ENCODE data around the gene CDC25C.

The CDC25C gene

DNA sequence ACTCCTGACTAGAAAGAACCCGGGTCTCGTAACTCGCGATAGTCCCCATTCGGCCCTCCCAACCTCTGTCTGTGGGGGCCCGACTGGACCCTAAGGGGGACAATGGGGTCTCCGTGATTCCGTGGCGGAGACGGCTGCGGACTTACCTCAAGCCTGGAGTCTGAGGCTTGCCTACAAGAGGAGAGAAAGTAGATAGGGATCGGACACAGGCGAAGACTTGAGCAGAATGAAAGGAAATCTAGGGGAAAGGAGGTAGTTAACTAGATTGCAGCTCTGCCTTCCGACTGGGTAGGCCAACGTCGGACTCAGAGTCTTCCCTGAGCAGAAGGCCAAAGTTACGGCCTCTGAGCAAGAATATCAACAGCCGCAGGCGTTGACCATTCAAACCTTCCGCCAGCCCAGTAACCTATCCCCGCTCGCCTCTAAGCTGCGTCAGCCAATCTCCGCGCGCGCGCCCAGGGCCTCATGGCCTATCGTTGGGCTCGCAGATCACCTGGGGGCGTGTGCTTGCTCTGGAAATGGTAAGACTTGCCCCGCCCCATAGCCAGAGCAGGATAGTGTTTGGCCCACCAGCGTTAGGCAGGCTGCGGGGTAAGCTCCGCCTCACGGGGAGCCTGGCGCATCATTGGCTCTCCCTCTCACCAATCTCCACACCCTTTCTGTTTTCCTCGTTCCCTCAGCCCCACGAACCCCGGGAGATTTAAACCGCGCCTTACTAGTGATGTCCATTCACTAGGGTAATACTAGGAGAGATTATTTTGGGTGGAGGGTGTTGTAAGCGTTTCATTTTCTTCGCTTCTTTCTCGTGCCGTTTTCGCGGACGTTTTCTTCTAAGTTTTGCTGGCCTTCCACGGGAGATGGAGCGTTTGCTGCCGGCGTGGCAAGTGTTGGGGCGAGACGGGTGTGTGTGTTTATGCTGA, at the start of gene CDC25C:
Gene CDC25C, minus strand, starts transcription at position 356 of the 920 bp plus-strand sequence. CDS start 624 bp downstream, outside the sequence.
- Histone ChIP-seq H3K9me3 (ENCODE audit: control insufficient read depth, insufficient read depth, low read depth, low read length) (no peaks in the 10 kb centered on the region), H3K27ac (ENCODE audit: low read depth, low read length) (peak within 1 kb of the TSS; percentile 47; the same call in 1 of the 2 replicates), H3K4me3 (ENCODE audit: low read depth, low read length) (peak within 1 kb of the TSS; percentile 72), H3K4me1 (ENCODE audit: control insufficient read depth, insufficient read depth, low read length) (0 out of 2 replicates have a peak, but pooled peaks cover under 1% of the 10 kb centered on the region), H3K27me3 (ENCODE audit: control insufficient read depth, insufficient read depth, low read length) (no peaks in the 10 kb centered on the region), H3K36me3 (ENCODE audit: control insufficient read depth, insufficient read depth, low read length) (peaks cover 12% of the 10 kb centered on the region), H3K9ac (ENCODE audit: low read length) (peak within 1 kb of the TSS; percentile 81)

DNA sequence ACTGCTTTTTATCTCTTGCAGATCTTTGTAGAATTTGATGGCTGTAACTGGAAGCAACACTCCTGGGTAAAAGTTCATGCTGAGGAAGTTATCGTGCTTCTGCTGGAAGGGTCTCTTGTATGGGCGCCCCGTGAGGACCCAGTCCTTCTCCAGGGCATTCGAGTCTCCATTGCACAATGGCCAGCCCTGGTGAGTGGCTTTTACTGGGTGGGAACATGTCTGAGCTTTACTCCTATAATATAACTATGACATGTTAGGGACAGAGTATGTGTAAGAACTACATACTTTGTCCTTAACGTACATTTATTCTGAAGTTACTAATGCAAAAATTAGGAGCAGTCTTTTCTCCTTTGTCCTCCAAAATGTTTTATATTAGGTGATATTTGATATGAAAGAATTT, 41.0 kb upstream of the CDC25C start:
- Histone ChIP-seq H3K36me3 (ENCODE audit: control insufficient read depth, insufficient read depth, low read length) (peaks cover 40% of the 10 kb centered on the region), H3K27me3 (ENCODE audit: control insufficient read depth, insufficient read depth, low read length) (no peaks in the 10 kb centered on the region), H3K9me3 (ENCODE audit: control insufficient read depth, insufficient read depth, low read depth, low read length) (no peaks in the 10 kb centered on the region), H3K9ac (ENCODE audit: low read length) (no peak overlapping the region), H3K4me3 (ENCODE audit: low read depth, low read length) (no peak overlapping the region), H3K4me1 (ENCODE audit: control insufficient read depth, insufficient read depth, low read length) (no peaks in the 10 kb centered on the region), H3K27ac (ENCODE audit: low read depth, low read length) (peak overlapping the region; percentile 56; the same call in 1 of the 2 replicates)

DNA sequence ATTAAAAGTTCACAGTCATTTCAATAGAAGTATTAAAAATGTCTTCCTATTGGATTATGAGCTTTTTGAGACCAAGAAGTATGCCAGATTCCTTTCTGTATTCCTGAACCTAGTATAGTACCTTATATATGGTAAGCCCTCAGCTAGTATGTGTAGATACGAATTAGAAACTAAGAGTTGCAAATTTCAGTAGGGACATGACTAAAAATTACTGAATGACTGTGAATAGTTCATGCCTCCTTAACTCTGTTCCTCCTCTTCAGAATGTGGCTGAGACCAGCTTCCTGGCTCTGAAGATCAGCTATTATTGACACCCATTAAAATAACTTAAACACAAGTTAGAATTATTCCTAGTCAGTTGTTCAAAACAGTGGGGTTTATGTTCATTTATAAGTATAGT, 40.6 kb upstream of the CDC25C start:
- Histone ChIP-seq H3K9me3 (ENCODE audit: control insufficient read depth, insufficient read depth, low read depth, low read length) (no peaks in the 10 kb centered on the region), H3K36me3 (ENCODE audit: control insufficient read depth, insufficient read depth, low read length) (peaks cover 36% of the 10 kb centered on the region), H3K4me3 (ENCODE audit: low read depth, low read length) (no peak overlapping the region), H3K4me1 (ENCODE audit: control insufficient read depth, insufficient read depth, low read length) (no peaks in the 10 kb centered on the region), H3K27ac (ENCODE audit: low read depth, low read length) (peak overlapping the region; percentile 56; the same call in 1 of the 2 replicates), H3K27me3 (ENCODE audit: control insufficient read depth, insufficient read depth, low read length) (no peaks in the 10 kb centered on the region), H3K9ac (ENCODE audit: low read length) (no peak overlapping the region)

DNA sequence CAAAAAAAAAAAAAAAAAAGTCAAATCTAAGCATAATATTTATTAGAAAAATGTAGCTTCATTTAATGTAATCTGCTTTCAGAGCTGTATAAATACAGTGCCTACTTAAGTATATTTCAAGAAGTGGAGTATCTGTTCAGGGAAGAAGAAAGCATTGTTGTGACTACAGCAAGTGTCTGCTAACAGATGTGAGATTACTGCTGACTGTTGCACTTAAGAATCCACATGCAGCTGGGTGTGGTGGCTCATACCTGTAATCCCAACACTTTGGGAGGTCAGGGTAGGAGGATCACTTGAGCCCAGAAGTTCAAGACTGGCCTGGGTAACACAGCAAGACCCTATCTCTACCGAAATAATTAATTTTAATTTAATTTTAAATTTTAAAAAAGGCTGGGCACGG, 39.9 kb upstream of the CDC25C start:
- Histone ChIP-seq H3K27ac (ENCODE audit: low read depth, low read length) (no peak overlapping the region), H3K36me3 (ENCODE audit: control insufficient read depth, insufficient read depth, low read length) (peaks cover 28% of the 10 kb centered on the region), H3K9ac (ENCODE audit: low read length) (no peak overlapping the region), H3K27me3 (ENCODE audit: control insufficient read depth, insufficient read depth, low read length) (no peaks in the 10 kb centered on the region), H3K4me1 (ENCODE audit: control insufficient read depth, insufficient read depth, low read length) (no peaks in the 10 kb centered on the region; the same call in 1 of the 2 replicates), H3K9me3 (ENCODE audit: control insufficient read depth, insufficient read depth, low read depth, low read length) (no peaks in the 10 kb centered on the region), H3K4me3 (ENCODE audit: low read depth, low read length) (no peak overlapping the region)

DNA sequence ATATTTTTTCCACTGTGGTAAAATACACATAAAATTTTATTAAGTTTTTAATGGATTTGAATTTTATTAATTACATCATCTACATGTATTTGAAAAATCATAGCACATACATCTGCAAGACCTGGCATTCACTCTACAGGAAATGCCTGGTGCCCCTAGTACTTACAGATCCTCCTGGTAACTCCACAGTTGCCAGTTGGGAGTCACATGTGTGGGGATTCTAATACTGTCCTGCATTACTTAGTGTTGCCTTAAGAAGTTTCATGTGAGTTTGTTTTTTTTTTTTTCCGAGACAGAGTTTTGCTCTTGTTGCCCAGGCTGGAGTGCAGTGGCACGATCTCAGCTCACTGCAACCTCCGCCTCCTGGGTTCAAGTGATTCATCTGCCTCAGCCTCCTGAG, 38.9 kb upstream of the CDC25C start:
- Histone ChIP-seq H3K9ac (ENCODE audit: low read length) (no peak overlapping the region), H3K36me3 (ENCODE audit: control insufficient read depth, insufficient read depth, low read length) (peaks cover 24% of the 10 kb centered on the region), H3K9me3 (ENCODE audit: control insufficient read depth, insufficient read depth, low read depth, low read length) (no peaks in the 10 kb centered on the region), H3K27ac (ENCODE audit: low read depth, low read length) (no peak overlapping the region), H3K4me1 (ENCODE audit: control insufficient read depth, insufficient read depth, low read length) (no peaks in the 10 kb centered on the region; the same call in 1 of the 2 replicates), H3K27me3 (ENCODE audit: control insufficient read depth, insufficient read depth, low read length) (no peaks in the 10 kb centered on the region), H3K4me3 (ENCODE audit: low read depth, low read length) (no peak overlapping the region)

DNA sequence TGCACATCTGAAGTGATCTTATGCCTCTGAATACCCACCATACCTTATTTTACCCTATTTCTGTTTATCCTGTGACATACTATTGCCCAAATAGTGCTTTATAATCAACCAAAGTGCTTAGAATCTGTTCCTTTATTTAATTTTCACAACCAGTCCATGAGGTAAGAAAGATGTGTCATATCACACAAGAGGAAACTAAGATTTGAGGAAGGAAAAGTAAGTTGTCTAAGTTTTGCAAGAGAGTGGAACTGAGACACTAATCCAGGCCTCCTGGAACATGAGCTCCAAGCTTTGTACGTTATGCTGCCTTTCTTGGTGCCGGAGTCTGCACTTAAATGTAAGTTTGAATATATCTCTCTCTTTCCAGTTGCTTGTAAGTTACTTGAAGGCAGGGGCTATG, 38.1 kb upstream of the CDC25C start:
- no peak overlapping the region for H3K27ac ChIP-seq (ENCODE audit: low read depth, low read length)
- no peaks in the 10 kb centered on the region for H3K9me3 ChIP-seq (ENCODE audit: control insufficient read depth, insufficient read depth, low read depth, low read length)
- H3K4me1 ChIP-seq (ENCODE audit: control insufficient read depth, insufficient read depth, low read length) = no peaks in the 10 kb centered on the region; the same call in 1 of the 2 replicates
- no peak overlapping the region for H3K4me3 ChIP-seq (ENCODE audit: low read depth, low read length)
- H3K27me3 ChIP-seq (ENCODE audit: control insufficient read depth, insufficient read depth, low read length) = no peaks in the 10 kb centered on the region
- H3K36me3 ChIP-seq (ENCODE audit: control insufficient read depth, insufficient read depth, low read length) = peaks cover 20% of the 10 kb centered on the region
- no peak overlapping the region for H3K9ac ChIP-seq (ENCODE audit: low read length)

DNA sequence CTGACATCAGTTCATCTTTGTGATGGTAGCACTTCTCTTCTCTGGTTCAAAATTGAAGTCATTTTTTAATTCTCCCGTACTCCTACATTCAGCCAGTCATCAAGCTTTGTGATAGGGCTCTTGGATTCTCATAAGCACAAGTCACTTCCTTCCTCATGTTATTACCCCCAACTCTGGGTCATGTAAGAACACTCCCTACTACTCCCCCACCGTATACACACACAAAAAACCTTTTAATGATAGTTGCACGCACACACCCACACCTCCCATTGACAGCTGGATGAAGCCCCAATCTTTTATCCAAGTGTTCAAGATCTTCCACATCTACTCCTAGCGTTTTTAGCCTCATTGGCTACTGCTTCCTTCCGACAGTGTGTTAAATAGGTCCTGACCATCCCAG, 37.7 kb upstream of the CDC25C start:
- H3K36me3 ChIP-seq (ENCODE audit: control insufficient read depth, insufficient read depth, low read length) = peaks cover 19% of the 10 kb centered on the region
- H3K27me3 ChIP-seq (ENCODE audit: control insufficient read depth, insufficient read depth, low read length) = no peaks in the 10 kb centered on the region
- H3K27ac ChIP-seq (ENCODE audit: low read depth, low read length) = no peak overlapping the region
- no peaks in the 10 kb centered on the region; the same call in 1 of the 2 replicates for H3K4me1 ChIP-seq (ENCODE audit: control insufficient read depth, insufficient read depth, low read length)
- no peaks in the 10 kb centered on the region for H3K9me3 ChIP-seq (ENCODE audit: control insufficient read depth, insufficient read depth, low read depth, low read length)
- H3K9ac ChIP-seq (ENCODE audit: low read length) = no peak overlapping the region
- no peak overlapping the region for H3K4me3 ChIP-seq (ENCODE audit: low read depth, low read length)

DNA sequence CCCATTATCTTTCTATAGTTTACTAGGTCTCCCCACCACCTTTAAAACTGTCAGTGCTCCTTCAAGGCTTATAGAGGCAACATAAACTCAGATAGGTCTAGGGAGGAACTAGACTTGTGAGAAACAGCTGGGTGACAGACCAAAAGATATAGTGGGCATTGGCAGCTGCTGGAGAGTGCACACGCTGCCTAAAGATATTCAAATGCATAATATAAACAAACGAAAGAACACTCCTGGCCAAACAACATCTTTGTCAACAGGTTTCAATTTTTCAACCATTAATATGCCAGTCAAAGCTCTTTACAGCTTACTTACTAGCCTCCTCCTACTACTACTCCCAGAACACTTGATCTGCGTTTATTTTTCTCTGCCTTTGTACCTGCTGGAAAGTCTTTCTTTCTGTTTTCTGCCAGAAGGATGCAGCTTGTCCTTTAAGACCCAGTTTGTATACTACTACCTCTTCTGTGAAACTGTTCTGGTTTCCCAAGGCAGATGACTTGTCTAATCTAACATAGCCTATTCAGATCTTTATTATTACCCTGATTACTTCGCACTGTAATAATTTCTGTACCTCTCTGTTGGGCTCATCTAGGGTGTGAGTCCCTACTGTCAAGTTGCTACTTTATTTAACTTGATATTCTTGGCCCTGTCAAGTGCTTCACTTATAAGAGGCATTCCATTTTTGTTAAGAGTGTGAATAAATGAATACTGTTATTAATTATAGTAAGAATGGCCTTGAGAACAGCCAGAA, 35.2 kb upstream of the CDC25C start:
- no peaks in the 10 kb centered on the region; the same call in 1 of the 2 replicates for H3K4me1 ChIP-seq (ENCODE audit: control insufficient read depth, insufficient read depth, low read length)

DNA sequence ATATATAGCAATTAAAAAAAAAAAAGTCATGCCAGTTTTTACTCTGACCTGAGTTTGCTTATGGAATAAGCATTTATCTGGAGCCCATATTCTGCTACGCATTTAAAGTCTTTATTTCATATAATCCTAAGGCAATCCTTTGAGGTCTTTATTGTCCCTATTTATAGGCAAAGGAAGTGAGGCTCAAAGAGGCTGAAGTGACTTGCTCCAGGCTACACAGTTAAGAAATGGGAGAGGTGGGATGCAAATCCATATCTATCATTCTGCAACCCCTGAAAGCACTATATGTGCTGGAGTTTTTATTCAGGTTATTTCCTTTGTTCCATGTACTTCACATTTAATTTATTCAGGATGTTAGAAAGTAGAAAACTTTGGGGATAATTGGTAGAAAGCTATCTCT, 33.0 kb upstream of the CDC25C start:
- Histone ChIP-seq H3K36me3 (ENCODE audit: control insufficient read depth, insufficient read depth, low read length) (no peaks in the 10 kb centered on the region), H3K4me1 (ENCODE audit: control insufficient read depth, insufficient read depth, low read length) (no peaks in the 10 kb centered on the region; the same call in 1 of the 2 replicates), H3K27ac (ENCODE audit: low read depth, low read length) (no peak overlapping the region), H3K9ac (ENCODE audit: low read length) (no peak overlapping the region), H3K9me3 (ENCODE audit: control insufficient read depth, insufficient read depth, low read depth, low read length) (no peaks in the 10 kb centered on the region), H3K27me3 (ENCODE audit: control insufficient read depth, insufficient read depth, low read length) (no peaks in the 10 kb centered on the region), H3K4me3 (ENCODE audit: low read depth, low read length) (no peak overlapping the region)

More for the DNA sequence above, 35.2 kb upstream of the CDC25C start:
- H3K27me3 ChIP-seq (ENCODE audit: control insufficient read depth, insufficient read depth, low read length) = no peaks in the 10 kb centered on the region
- H3K9me3 ChIP-seq (ENCODE audit: control insufficient read depth, insufficient read depth, low read depth, low read length) = no peaks in the 10 kb centered on the region
- no peak overlapping the region for H3K9ac ChIP-seq (ENCODE audit: low read length)
- no peak overlapping the region for H3K27ac ChIP-seq (ENCODE audit: low read depth, low read length)
- no peaks in the 10 kb centered on the region for H3K36me3 ChIP-seq (ENCODE audit: control insufficient read depth, insufficient read depth, low read length)
- no peak overlapping the region for H3K4me3 ChIP-seq (ENCODE audit: low read depth, low read length)

DNA sequence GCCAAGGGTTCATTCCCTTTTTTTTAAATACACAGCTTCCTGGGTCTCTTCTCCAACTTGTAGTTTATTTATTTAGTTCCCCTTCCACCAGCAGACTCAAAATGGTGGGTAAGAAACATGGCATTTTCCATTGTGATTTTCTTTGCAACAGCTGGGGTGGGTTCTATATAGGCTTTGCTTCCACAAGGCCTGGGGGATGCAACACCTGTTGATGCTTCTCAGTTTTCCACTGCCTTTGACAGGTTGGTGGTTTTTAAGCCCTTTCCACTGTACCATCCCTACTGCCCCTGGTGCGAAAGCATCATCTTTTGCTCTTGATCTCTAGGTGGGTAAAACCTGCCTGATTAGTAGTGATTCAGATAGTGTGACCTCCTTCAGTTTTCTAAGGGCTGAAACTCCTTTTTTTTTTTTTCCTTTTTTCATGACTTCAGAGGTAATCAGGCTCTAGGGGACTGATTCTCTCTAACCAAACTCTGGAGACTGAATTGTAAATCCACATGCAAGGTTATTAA, 29.4 kb upstream of the CDC25C start:
- Histone ChIP-seq H3K9me3 (ENCODE audit: control insufficient read depth, insufficient read depth, low read depth, low read length) (no peaks in the 10 kb centered on the region), H3K27ac (ENCODE audit: low read depth, low read length) (no peak overlapping the region), H3K4me1 (ENCODE audit: control insufficient read depth, insufficient read depth, low read length) (no peaks in the 10 kb centered on the region; the same call in 1 of the 2 replicates), H3K27me3 (ENCODE audit: control insufficient read depth, insufficient read depth, low read length) (no peaks in the 10 kb centered on the region), H3K9ac (ENCODE audit: low read length) (no peak overlapping the region), H3K4me3 (ENCODE audit: low read depth, low read length) (no peak overlapping the region), H3K36me3 (ENCODE audit: control insufficient read depth, insufficient read depth, low read length) (no peaks in the 10 kb centered on the region)
